Heart left ventricle (tissue), 16 donors: ENCODE data around the gene IQCH. TPM values are rescaled to one million over a fixed set of nuclear protein-coding genes. Genes with fewer than 3 reads are reported as not detected.
"Not testable (repeated sequence)": the region's sequence is repeated elsewhere in the genome, so short reads cannot be mapped to it uniquely, and the experiment has no call there.

ENCODE experiments used
- ATAC-seq, 4 donors: fragments of 200-7000 bp; cut with Tn5 transposase; one replicate each; pipeline ENCODE4 v1.9.1; 2020 to 2022; ENCODE audit warnings: moderate library complexity in 4 of 4, mild to moderate bottlenecking in 3 of 4, moderate number of reproducible peaks in 1 of 4
- DNase-seq, 5 donors: peaks; one replicate each; pipeline ENCODE4 v3.0.0-alpha.2; 2020
- H3K27ac ChIP-seq, 12 donors: fragments of 200-600 bp; sonication (generic) in 4 of 12; one replicate each; pipeline versions ENCODE4 v1.5.0 to v1.8.0; 2016 to 2022; ENCODE audit warnings: mild to moderate bottlenecking in 2 of 12
- H3K27me3 ChIP-seq, 9 donors: fragments of 200-600 bp; sonication (generic) in 2 of 9; one replicate each; pipeline versions ENCODE4 v1.5.1 to v1.8.0; 2016 to 2022; ENCODE audit warnings: mild to moderate bottlenecking in 3 of 9
- H3K36me3 ChIP-seq, 9 donors: fragments of 200-600 bp; sonication (generic) in 2 of 9; one replicate each; pipeline versions ENCODE4 v1.5.0 to v1.8.0; 2018 to 2022; ENCODE audit warnings: mild to moderate bottlenecking in 2 of 9
- H3K4me1 ChIP-seq, 12 donors: fragments of 200-600 bp; sonication (generic) in 4 of 12; one replicate each; pipeline versions ENCODE4 v1.5.0 to v1.8.0; 2016 to 2022; ENCODE audit warnings: mild to moderate bottlenecking in 3 of 12
- H3K4me3 ChIP-seq, 12 donors: fragments of 200-600 bp; sonication (generic) in 4 of 12; one replicate each; pipeline versions ENCODE4 v1.5.0 to v1.8.0; 2017 to 2022; ENCODE audit warnings: mild to moderate bottlenecking in 9 of 12, moderate library complexity in 4 of 12
- H3K9me3 ChIP-seq, 12 donors: fragments of 200-600 bp; sonication (generic) in 4 of 12; one replicate each; pipeline versions ENCODE4 v1.5.0 to v1.8.0; 2016 to 2022; ENCODE audit warnings: mild to moderate bottlenecking in 1 of 12
- CTCF ChIP-seq, 12 donors: fragments of 200-600 bp; sonication (generic) in 4 of 12; IDR thresholded peaks; one replicate each; pipeline versions ENCODE4 v1.5.0 to v1.8.0; 2018 to 2022; ENCODE audit warnings: antibody characterized with exemption in 12 of 12, mild to moderate bottlenecking in 5 of 12
- POLR2A ChIP-seq, 2 donors: fragments of 450-650 bp; IDR thresholded peaks; one replicate each; pipeline ENCODE4 v1.6.1; 2017; ENCODE audit warnings: antibody characterized with exemption in 2 of 2, mild to moderate bottlenecking in 2 of 2, moderate library complexity in 2 of 2
- WGBS, 4 donors: extraction: QIAGEN DNeasy Blood & Tissue Kit in 2 of 4; methylation state at CpG; one replicate each; pipeline versions ENCODE4 v1.1.5 to v1.1.7; 2013 to 2018; 5-methylcytosine and 5-hydroxymethylcytosine counted together
- intact Hi-C, 10 donors: fragments of 100-400 bp; cut with DNase I; formaldehyde crosslinking; loops; one replicate each; pipeline versions ENCODE4 v1.11.1 to v1.14.2; 2022
- polyA plus RNA-seq, 2 donors: library from polyadenylated mRNA; stranded (reverse); fragments of 200-250 nt; gene quantifications; one replicate each; pipeline ENCODE4 v1.2.3, GENCODE V29; 2013
- total RNA-seq, 9 donors: library from RNA; depleted of rRNA in 2 of 9; stranded (reverse); fragments of >200 nt in 2 of 9; fragmentation: NEBNext Ultra II Directional in 3 of 9; extraction: Animal tissue kit (Norgen Biotek cat#: 25700) in 3 of 9; gene quantifications; one replicate each; pipeline versions ENCODE4 v1.1.0 to v1.2.4, GENCODE V29; 2016 to 2023
- donor health status: ischemic (EF 13 %, LVEDD 7.1; RV severe dilation, severe dysfunction).
- donor health status: healthy with polysubstance abuse.
- donor health status: DM: no; HTN: yes; CAD: no.
- donor health status: DM: no; HTN: no; CAD: no.
- donor health status: ischemic (EF 25% LVEDD 6.9; RV normal size, moderate dysfunction).
- donor health status: ischemic (EF 25% LVEDD 5.7; RV mildly dilated, moderate dysfunction).
- donor health status: healthy.
- donor health status: DM: yes; HTN: yes; CAD: no.
- donor health status: ischemic (EF 35%, LVEDD 5.7; RV mildly dilated, moderate dysfunction).
- donor health status: nonischemic (EF 11% LVEDD 7.7; RV severe dilation, severe dysfunction).
- donor health status: DM: yes; HTN: yes; CAD: no.
- donor health status: PGD.
- donor health status: ischemic (EF 29% LVEDD 5.4; RV normal size, mild dysfunction).
- donor health status: nonischemic (EF 23%, LVEDD 6.1; RV moderate dilation, normal function).

IQCH gene
- total and polyA plus RNA-seq, 11 donors: 0.11 to 3.3 (median 1.4) TPM

- no peak for ATAC-seq
- no peak for DNase-seq
- no peak overlapping the region for H3K4me3 ChIP-seq
- no peak overlapping the region for H3K27ac ChIP-seq
- no peaks in the 10 kb centered on the region for H3K4me1 ChIP-seq
- TF ChIP-seq POLR2A (IDR thresholded peaks at IDR 0.05): no peak
- no peak for TF ChIP-seq CTCF (IDR thresholded peaks at IDR 0.05)
- intact Hi-C loops: no loop called here
- no peaks in the 10 kb centered on the region for H3K27me3 ChIP-seq
- WGBS, 4 donors: 94 to 96% (median 95%) methylated on average over 3 of the region's 3 CpGs
- H3K9me3 ChIP-seq: peaks cover 0 to 3% (median 0%) of the 10 kb centered on the region in 12 donors
- H3K36me3 ChIP-seq: no peaks in the 10 kb centered on the region
Observed at GRCh38 chr15:67358812-67359211, 104.2 kb downstream of the IQCH start.

GRCh38 chr15:67359431-67360079 is 105.0 kb downstream of the IQCH start:
- Histone ChIP-seq H3K4me1 (no peaks in the 10 kb centered on the region), H3K27me3 (no peaks in the 10 kb centered on the region), H3K36me3 (no peaks in the 10 kb centered on the region), H3K27ac (no peak overlapping the region), H3K4me3 (no peak overlapping the region), H3K9me3 (peaks cover 0 to 3% (median 0%) of the 10 kb centered on the region in 12 donors)
- TF ChIP-seq POLR2A (IDR thresholded peaks at IDR 0.05) (no peak), CTCF (IDR thresholded peaks at IDR 0.05) (no peak)
- WGBS, 4 donors: 63 to 69% (median 67%) methylated on average over 8 of the region's 8 CpGs
- no peak for ATAC-seq
- intact Hi-C loops: no loop called here
- no peak for DNase-seq

GRCh38 chr15:67361100-67361499 is 106.5 kb downstream of the IQCH start:
- TF ChIP-seq CTCF (IDR thresholded peaks at IDR 0.05): no peak
- no peak for TF ChIP-seq POLR2A (IDR thresholded peaks at IDR 0.05)
- Histone ChIP-seq H3K4me3 (no peak overlapping the region), H3K27ac (no peak overlapping the region), H3K27me3 (no peaks in the 10 kb centered on the region), H3K9me3 (peaks cover 0 to 3% (median 0%) of the 10 kb centered on the region in 12 donors), H3K36me3 (no peaks in the 10 kb centered on the region), H3K4me1 (no peaks in the 10 kb centered on the region)
- ATAC-seq: no peak
- intact Hi-C loops: no loop called here
- WGBS, 4 donors: 88 to 93% (median 91%) methylated on average over 2 of the region's 2 CpGs
- DNase-seq: no peak

GRCh38 chr15:67363712-67364111 is 109.1 kb downstream of the IQCH start:
- DNase-seq, H3K36me3 ChIP-seq, H3K27ac ChIP-seq, H3K4me3 ChIP-seq, H3K9me3 ChIP-seq, intact Hi-C loops, H3K27me3 ChIP-seq, H3K4me1 ChIP-seq, ATAC-seq: not testable (repeated sequence)
- WGBS, 4 donors: 42 to 91% (median 50%) methylated on average over 1 of the region's 1 CpG

GRCh38 chr15:67365994-67366393 is 111.4 kb downstream of the IQCH start:
- DNase-seq: no peak
- H3K4me1 ChIP-seq: no peaks in the 10 kb centered on the region
- H3K4me3 ChIP-seq: no peak overlapping the region
- H3K9me3 ChIP-seq: peaks cover 0 to 3% (median 0%) of the 10 kb centered on the region in 12 donors
- WGBS, 4 donors: 60 to 80% (median 77%) methylated on average over 2 of the region's 2 CpGs
- no peak overlapping the region for H3K27ac ChIP-seq
- intact Hi-C loops: no loop called here
- no peak for TF ChIP-seq CTCF (IDR thresholded peaks at IDR 0.05)
- TF ChIP-seq POLR2A (IDR thresholded peaks at IDR 0.05): no peak
- ATAC-seq: no peak
- no peaks in the 10 kb centered on the region for H3K27me3 ChIP-seq
- H3K36me3 ChIP-seq: no peaks in the 10 kb centered on the region
